HS-5 (cell line): ENCODE results near the gene DLEU7.

Experiments
- DNase-seq: peaks from one replicate; pipeline ENCODE4 v3.0.0-alpha.2; 2012; ENCODE audit warnings: low read depth

Gene DLEU7

DNA sequence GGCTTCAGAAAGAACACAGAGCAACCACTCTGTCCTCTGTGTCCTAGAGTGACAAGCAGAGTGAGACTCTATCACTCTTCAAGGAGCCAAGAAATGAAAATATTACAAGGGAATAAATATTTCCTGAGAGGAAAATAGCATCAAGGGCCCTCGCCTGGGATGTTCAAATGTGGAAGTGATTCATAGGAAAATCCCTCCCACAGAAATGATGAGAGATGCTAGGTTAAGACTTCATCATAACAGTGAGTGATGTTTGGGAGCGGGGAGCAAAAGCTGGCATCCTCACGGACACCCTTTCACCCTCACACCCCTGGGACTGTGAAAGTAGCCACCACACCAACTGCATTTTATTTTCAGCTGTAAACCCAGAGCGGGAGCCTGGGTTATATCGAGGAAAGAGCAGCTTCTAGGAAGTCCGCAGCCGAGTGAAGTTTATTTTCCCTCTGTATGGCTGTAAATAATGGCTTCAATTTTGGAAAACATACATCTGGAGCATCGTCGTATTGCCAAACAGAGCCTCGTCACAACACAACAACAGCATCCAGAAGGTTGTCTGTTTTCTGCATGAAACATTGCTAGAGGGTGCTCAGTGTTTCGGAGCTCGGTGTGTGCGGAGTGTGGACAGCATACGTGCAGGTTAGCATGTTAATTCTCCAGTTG lies 54.8 kb downstream of the DLEU7 start:
- no peak for DNase-seq

DNA sequence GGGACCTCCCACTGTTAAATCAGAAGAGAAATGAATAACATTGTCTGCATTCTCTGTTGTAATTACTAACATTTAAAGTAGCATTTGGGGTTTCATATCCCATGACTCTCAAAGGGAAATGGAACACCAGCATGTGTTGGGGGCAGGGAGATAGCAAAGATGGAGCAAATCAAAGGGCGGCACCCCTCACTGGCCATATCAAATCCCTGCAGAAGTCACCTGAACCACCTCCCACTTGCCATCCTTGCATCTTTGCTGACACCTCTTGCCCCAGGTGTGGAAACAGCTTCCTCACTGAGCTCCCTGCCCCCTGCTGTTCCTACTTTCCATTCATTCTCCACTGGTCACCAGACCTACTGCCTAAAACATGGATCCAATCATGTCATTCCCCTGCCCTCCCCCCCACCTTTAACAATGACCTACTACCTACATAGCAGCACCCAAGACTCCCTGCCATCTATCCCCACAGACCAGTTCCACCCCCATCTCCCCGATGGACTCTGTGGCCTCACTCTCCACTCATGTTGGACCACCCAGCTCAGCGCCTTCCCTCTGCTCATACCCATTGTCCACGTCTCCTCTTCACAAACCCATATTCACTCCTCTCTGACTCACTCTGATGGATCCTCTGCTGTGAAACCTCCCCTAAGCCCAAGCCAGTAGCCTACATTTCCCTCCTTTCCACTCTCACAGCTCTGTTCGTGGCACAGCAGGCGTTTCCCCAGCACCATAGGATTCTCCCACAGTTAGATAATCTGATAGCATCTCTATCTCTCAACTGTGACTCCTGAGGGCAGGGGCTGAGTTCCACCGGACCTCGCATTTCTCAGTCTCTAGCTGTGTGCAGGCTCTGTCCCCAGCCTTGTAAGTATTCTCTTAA lies 55.9 kb downstream of the DLEU7 start:
- no peak for DNase-seq

DNA sequence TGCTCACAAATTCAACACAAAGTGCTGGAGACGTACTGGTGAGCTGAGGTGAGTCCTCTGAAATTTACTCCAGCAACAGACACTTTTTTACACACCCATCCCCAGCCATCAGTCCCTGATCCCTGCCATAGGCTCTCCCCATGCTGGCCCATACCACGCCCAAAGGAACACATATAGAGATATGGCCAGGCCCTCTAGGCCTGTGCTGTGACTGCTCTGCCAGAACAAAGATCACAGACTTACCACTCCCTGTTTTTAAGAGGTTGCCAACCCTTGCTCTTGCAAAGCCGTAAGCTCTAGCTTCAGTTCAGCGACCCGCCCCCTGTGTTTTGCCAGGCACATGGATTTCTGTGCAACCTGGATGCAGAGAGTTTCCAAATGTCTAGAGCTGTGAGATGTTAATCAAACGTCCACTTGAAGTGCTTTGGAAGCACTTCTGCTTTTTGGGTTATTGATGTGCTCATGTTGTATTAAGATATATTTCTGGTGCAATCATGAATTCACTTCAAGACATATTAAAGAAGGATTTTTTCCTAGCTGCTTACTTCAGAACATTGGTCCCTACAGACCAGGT lies 59.7 kb downstream of the DLEU7 start:
- DNase-seq, result no peak

DNA sequence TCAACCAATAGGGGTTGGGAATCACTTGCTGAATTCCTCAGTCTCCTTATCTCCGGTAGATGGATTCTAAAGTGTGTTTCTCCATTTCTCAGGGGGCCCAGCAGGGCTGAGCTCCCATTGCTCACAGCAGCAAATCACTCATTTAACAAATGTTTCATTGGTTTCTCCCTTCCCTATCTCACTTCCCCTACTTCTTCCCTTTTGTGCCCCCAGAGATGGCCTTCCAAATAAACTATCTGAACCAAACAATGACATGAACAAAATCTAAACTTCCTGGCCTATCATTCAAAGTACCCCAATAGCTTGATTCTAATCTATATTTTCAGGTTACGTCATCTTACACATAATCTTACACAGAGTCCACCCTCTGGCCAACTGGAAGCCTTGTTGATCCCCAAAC lies 60.4 kb downstream of the DLEU7 start:
- DNase-seq, result no peak

DNA sequence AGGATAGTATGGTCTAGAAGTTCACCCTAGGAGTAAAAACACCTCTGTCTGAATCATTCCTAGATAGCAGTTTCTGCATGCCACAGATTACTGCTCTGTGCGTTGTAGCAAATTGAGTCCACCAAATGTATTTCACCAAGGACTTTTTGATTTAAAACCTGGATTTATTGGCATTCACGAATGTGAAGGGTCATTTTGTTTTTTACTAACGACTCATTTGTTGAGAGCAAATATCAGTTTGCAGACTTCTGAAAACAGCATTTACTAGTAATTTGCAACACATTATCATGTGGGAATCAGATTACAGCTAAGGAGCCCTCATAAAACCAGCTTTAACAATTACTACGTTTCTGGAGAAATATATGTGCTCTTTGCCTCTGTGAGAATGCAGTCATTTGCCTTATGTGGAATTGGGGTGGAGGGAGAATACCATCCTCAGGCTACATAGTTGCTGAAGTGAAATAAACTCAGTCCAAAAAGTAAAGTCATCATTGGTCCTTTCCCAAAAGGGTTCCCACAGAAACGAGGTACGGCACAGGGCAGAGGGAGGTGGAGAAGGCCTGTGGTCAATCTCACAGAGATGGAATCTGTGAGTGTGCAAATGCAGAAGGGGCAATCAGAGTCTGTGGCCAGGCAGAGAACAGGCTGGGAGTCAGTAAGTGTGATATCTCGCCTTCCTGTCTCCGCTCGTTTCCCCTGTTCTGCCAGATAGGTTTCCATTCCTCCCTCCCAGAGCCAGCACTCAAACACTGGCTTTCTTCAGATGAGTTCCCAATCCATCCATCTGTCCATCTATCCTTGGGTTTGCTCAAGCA lies 63.1 kb downstream of the DLEU7 start:
- DNase-seq, result no peak

DNA sequence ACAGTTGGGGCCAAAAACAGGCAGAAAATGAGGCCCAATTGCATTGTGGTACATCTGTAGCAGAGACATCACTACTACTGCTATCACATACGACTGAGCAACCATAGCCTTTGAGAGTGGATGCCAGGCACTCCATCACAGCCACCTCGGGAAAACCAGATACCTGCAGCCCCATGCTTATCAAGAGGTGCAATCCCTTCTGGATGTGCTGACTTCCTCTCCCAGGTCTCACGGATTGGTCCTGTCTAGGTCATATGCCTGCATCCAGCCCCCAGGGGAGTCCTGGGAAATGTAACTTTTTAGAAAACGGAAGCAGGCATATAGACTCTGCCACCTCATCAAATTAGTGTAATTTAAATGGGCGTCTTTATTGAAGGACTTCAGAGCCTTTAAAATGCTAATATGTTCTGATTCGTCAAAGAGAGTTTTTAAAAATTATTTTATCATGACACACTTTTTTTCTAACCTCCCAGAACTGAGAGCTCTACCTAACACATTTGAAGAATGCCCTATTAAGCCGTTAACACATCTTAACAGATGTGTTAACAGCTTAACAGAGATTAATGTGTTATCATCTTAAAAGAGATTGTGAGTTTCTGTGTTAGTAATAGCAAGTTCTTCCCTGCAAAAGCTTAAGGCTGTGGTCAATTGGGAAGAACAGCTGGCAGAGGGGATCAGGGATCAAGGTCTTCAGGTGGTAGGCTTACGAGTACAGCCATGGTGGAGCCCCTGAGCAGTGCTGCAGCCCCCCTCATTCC lies 63.9 kb downstream of the DLEU7 start:
- DNase-seq, result no peak
